ENCODE data around the gene SNX8.

Gene SNX8

DNA sequence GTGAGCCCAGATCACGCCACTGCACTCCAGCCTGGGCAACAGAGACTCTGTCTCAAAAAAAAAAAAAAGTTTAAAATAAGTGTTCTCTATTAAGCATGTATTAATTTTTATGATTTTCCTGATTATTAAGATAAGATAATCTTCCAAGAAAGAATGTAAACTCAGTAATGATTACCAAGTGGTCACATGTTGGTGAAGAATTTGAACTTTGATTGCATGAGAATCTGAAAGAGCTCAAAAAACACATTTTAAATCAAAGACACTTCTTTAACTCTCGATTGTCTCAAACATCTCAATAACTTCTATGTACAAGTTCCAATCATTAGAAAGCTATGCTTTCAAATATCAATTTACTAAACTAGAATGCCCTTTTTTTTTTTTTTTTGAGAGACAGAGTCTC lies 33.8 kb downstream of the SNX8 start:
- Histone ChIP-seq H4K20me1 (ENCODE audit: control insufficient read depth, insufficient read depth, low read depth, low read length) (peaks cover 19% of the 10 kb centered on the region), H3K36me3 (ENCODE audit: control insufficient read depth, low read length) (peaks cover 7% of the 10 kb centered on the region; the same call in 1 of the 2 replicates), H3K9me2 (replicated peaks; ENCODE audit: control insufficient read depth, low read length) (no peaks in the 10 kb centered on the region), H3F3A (ENCODE audit: control insufficient read depth, insufficient read depth) (peaks cover 5% of the 10 kb centered on the region), H3K79me2 (ENCODE audit: control insufficient read depth, low read length) (peaks cover 29% of the 10 kb centered on the region), H3K4me3 (ENCODE audit: low read length) (no peak overlapping the region), H3K27me3 (ENCODE audit: control insufficient read depth, low read length) (no peaks in the 10 kb centered on the region), H3K9me3 (ENCODE audit: control insufficient read depth, insufficient read depth, low read length) (no peaks in the 10 kb centered on the region), H3K4me2 (ENCODE audit: low read length) (no peak overlapping the region), H3K27ac (ENCODE audit: low read depth, low read length) (no peak overlapping the region), H3K4me1 (ENCODE audit: control insufficient read depth, low read length) (no peaks in the 10 kb centered on the region)
- TF ChIP-seq EZH2phosphoT487 (IDR thresholded peaks at IDR 0.05; ENCODE audit: borderline replicate concordance, low read length), result no peak
- TF ChIP-seq, protein P1, sequence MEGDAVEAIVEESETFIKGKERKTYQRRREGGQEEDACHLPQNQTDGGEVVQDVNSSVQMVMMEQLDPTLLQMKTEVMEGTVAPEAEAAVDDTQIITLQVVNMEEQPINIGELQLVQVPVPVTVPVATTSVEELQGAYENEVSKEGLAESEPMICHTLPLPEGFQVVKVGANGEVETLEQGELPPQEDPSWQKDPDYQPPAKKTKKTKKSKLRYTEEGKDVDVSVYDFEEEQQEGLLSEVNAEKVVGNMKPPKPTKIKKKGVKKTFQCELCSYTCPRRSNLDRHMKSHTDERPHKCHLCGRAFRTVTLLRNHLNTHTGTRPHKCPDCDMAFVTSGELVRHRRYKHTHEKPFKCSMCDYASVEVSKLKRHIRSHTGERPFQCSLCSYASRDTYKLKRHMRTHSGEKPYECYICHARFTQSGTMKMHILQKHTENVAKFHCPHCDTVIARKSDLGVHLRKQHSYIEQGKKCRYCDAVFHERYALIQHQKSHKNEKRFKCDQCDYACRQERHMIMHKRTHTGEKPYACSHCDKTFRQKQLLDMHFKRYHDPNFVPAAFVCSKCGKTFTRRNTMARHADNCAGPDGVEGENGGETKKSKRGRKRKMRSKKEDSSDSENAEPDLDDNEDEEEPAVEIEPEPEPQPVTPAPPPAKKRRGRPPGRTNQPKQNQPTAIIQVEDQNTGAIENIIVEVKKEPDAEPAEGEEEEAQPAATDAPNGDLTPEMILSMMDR (IDR thresholded peaks at IDR 0.05; ENCODE audit: low read depth, low read length, poor library complexity, severe bottlenecking), result no peak

DNA sequence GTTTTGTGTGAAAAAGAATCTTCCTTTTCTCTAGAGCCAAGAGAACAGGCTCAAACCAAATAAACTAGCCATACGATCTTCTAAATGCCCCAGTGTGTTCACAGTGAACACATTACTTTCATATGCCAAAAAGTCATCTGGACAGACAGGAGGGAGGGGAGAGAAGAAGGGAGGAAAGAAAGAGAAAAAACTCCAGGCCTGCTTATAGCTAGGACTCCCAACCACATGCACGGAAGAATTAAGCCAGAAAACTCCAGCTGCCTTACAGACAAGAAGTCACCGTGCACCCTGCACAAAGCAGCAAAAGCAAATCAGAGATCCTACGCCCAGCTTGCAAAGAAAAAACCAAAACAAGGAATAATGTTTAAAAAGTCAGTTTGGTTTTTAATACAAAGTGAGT lies 34.3 kb downstream of the SNX8 start:
- Histone ChIP-seq H3K4me3 (ENCODE audit: low read length) (no peak overlapping the region), H3K9me2 (replicated peaks; ENCODE audit: control insufficient read depth, low read length) (no peaks in the 10 kb centered on the region), H3K79me2 (ENCODE audit: control insufficient read depth, low read length) (peaks cover 29% of the 10 kb centered on the region), H3F3A (ENCODE audit: control insufficient read depth, insufficient read depth) (peaks cover 5% of the 10 kb centered on the region), H3K9me3 (ENCODE audit: control insufficient read depth, insufficient read depth, low read length) (no peaks in the 10 kb centered on the region), H3K36me3 (ENCODE audit: control insufficient read depth, low read length) (peaks cover 7% of the 10 kb centered on the region; the same call in 1 of the 2 replicates), H3K27ac (ENCODE audit: low read depth, low read length) (no peak overlapping the region), H3K27me3 (ENCODE audit: control insufficient read depth, low read length) (no peaks in the 10 kb centered on the region), H4K20me1 (ENCODE audit: control insufficient read depth, insufficient read depth, low read depth, low read length) (peaks cover 19% of the 10 kb centered on the region), H3K4me2 (ENCODE audit: low read length) (no peak overlapping the region), H3K4me1 (ENCODE audit: control insufficient read depth, low read length) (no peaks in the 10 kb centered on the region)
- TF ChIP-seq EZH2phosphoT487 (IDR thresholded peaks at IDR 0.05; ENCODE audit: borderline replicate concordance, low read length), result no peak
- TF ChIP-seq, protein P1 (IDR thresholded peaks at IDR 0.05; ENCODE audit: low read depth, low read length, poor library complexity, severe bottlenecking), result no peak

DNA sequence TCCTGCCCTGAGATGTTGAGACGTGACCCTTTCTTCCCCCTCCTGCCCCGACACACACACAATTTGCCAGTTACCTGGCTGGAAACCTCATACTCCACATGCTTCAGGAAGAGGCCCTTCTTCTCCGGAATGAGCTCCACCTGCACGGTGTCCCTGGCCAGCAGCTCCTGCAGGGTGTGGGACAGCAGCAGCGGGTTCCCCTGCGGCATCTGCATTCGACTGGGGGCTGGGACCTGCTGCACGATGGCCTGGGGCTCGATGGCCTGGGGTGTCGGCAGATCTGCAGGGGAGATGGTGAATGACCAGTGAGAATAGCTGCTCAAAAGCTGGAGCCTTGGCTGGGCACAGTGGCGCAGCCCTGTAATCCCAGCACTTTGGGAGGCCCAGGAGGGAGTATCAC lies 36.2 kb downstream of the SNX8 start:
- Histone ChIP-seq H3K79me2 (ENCODE audit: control insufficient read depth, low read length) (peaks cover 23% of the 10 kb centered on the region), H3K4me2 (ENCODE audit: low read length) (no peak overlapping the region), H3K27ac (ENCODE audit: low read depth, low read length) (no peak overlapping the region), H3K27me3 (ENCODE audit: control insufficient read depth, low read length) (no peaks in the 10 kb centered on the region), H3F3A (ENCODE audit: control insufficient read depth, insufficient read depth) (peaks cover 5% of the 10 kb centered on the region), H3K4me3 (ENCODE audit: low read length) (no peak overlapping the region), H3K36me3 (ENCODE audit: control insufficient read depth, low read length) (peaks cover 13% of the 10 kb centered on the region; the same call in 1 of the 2 replicates), H3K9me2 (replicated peaks; ENCODE audit: control insufficient read depth, low read length) (no peaks in the 10 kb centered on the region), H4K20me1 (ENCODE audit: control insufficient read depth, insufficient read depth, low read depth, low read length) (peaks cover 15% of the 10 kb centered on the region), H3K9me3 (ENCODE audit: control insufficient read depth, insufficient read depth, low read length) (no peaks in the 10 kb centered on the region), H3K4me1 (ENCODE audit: control insufficient read depth, low read length) (no peaks in the 10 kb centered on the region)
- TF ChIP-seq, protein P1 (IDR thresholded peaks at IDR 0.05; ENCODE audit: low read depth, low read length, poor library complexity, severe bottlenecking), result no peak
- TF ChIP-seq EZH2phosphoT487 (IDR thresholded peaks at IDR 0.05; ENCODE audit: borderline replicate concordance, low read length), result no peak
